ENCODE measurements around the gene LANCL3. TPM values are rescaled to one million over a fixed set of nuclear protein-coding genes. Genes with fewer than 3 reads are reported as not detected.
"Not testable (repeated sequence)": the region's sequence is repeated elsewhere in the genome, so short reads cannot be mapped to it uniquely, and the experiment has no call there.

Gene LANCL3
- total RNA-seq, 1 donor from 2014 or later: 0.75 TPM

DNA sequence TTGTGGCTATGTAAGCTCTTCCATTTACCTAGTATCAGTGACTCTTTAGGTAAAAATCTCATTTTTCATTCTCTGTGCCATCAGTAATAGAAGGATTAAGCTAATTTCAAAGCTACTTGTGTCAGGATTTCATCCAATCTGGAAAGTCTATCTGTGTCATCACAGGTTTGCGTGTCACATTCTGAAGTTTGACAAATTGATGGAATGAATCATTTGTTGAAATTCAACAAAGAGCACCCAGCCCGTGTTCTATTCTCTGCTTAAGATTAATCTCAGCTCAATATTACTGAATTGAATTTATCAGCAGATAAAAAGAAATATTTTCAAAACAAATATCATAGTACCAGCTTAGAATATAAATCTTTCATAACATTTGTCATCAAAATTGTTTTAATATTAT is 35.8 kb downstream of the LANCL3 start:
- intact Hi-C loops (cut with DNase I): no loop called here
- DNase-seq (ENCODE audit: low spot score): no peak

DNA sequence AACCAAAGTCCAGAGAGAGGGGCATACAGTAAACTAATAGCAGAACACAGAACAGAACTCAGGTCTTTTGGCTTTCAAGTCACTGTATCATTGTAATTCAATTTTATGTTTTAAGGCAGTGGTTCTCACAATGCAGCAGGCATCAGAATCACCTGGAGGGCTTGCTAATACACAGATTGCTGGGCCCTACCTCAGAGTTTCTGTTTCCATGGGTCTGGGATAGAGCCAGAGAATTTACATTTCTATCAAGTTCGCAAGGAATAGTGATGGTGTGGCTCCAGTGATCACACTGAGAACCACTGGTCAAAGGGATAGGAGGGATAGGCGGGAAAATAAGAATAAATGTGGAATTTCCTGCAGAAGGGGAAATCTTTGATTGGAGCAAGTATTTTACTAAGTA is 36.7 kb downstream of the LANCL3 start:
- no peak for DNase-seq (ENCODE audit: low spot score)
- intact Hi-C loops (cut with DNase I): no loop called here

DNA sequence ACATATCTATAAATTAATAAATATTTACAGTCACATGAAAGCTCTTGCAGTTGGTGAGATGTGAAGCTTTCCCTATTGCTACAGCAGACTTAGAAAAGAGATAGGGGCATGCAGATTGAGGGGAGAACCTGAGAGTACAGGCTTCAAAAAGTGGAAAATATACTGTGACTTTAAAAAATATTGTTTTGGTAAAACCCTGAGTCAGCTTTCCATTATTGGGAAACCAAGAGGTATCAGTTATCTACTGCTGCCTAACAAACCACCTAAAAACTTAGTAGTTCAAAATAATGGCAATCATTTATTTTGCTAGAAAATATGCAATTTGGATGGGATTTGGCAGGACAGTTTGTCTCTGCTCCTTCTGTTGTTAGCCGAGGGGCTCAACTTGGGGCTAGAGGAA is 38.3 kb downstream of the LANCL3 start:
- no peak for DNase-seq (ENCODE audit: low spot score)
- intact Hi-C loops (cut with DNase I): no loop called here

DNA sequence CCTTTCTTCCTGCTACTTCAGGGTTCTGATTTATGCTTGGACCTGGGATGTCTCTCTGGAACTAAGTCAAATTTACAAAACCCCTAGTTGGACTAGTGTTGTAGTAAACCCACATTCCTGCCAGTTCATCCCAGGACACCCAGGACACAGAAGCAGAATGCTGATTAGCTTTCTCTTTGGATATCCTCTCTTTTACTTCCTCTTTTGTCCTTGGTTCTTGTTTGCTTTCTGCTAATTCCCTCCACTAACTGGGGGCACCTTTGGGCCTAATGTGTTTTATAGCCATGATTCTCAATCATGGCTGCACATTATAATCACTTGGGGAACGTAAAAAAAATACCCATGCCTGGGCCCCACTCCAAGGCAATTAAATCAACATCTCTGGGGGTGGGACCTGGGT is 42.5 kb downstream of the LANCL3 start:
- DNase-seq (ENCODE audit: low spot score): no peak
- intact Hi-C loops (cut with DNase I): no loop called here

DNA sequence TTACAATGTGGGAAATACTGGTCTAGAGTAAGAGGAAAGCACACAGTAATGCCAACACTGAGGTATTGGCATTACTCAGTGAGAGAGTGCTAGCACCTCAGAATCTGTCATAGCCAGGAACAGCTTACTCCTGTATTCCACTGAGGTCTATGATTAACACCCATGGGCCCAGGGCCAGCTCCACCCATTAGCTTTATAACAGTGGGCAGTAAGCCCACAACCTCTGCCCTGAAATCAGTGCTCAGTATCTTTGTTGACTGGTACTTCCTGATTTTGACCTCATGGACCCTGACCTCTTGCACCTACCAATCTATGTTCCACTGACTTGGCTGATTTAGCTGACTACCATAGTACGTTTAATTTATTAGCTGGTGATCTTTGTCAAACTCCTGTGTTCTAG is 56.1 kb downstream of the LANCL3 start:
- no peak for DNase-seq (ENCODE audit: low spot score)
- intact Hi-C loops (cut with DNase I): no loop called here

DNA sequence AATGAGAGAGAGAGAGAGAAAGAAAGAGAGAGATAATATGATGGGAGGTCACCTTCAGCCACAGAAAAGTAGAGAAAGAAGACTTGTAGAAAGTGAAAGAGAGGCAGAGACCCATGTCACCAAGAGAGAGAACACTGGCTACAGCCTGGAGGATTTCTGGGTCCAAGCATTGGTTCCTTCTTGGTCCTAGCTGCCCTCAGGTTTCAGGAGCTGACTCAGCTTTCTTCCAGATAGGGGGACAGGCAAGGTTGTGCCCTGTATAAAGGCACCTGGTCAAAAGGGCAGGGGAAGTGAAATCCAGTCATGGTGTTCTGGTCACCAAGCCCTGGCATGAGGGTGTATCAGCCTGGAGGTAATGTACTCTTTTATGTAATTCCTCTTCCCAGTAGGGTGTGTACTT is 66.6 kb downstream of the LANCL3 start:
- DNase-seq (ENCODE audit: low spot score): no peak
- intact Hi-C loops (cut with DNase I): no loop called here

- intact Hi-C loops (cut with DNase I): no loop called here
- DNase-seq (ENCODE audit: low spot score): no peak
Measured at GRCh38 chrX:37640142-37640541, 68.7 kb downstream of the LANCL3 start.

GRCh38 chrX:37641859-37642258 is 70.4 kb downstream of the LANCL3 start:
- intact Hi-C loops (cut with DNase I): no loop called here
- DNase-seq (ENCODE audit: low spot score): no peak

DNA sequence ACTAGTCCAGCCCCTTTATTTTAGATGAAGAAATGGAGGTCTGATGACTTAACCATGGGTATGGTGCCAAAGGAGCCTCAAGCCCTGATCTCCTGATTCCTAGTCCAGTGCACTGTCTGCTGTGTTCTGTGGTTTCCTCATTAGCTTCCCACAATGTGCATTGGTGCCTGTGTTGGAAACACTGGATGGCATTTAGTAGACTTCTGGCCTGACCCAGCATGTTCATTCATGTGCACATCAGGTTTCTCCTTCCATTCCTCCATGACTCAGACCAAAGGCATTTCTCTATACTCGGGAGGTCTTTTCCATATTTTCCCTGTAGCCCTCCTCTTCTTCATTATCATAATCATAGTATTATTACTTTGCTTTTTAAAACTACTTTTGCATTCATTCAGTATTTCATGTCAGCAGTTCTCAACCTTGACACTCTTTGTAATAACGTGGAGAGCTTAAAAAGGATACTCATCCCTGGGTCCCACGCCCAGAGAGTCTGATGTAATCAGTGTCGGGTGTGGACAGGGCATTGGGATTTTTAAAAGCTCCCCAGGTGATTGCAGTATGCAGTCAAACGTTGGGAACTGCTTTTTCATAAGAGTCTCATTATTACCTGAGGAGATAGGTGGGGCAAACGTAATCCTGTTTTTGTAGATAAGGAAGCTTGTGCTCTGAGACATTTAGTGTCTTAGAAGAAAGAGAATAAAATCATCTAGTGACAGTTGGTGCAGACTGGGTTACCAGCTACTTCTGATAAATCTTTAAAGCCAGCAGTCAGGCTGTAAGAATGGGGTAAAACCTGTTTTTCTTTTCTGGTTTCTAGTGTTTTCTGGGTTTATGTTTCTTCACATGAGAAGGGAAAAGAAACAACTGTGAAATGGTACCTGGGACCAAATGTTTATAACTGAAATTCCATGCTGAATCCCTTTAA is 73.2 kb downstream of the LANCL3 start:
- intact Hi-C loops (cut with DNase I): no loop called here
- DNase-seq (ENCODE audit: low spot score): no peak

- DNase-seq (ENCODE audit: low spot score): no peak
- intact Hi-C loops (cut with DNase I): no loop called here
Measured at GRCh38 chrX:37646254-37646653, 74.8 kb downstream of the LANCL3 start.

DNA sequence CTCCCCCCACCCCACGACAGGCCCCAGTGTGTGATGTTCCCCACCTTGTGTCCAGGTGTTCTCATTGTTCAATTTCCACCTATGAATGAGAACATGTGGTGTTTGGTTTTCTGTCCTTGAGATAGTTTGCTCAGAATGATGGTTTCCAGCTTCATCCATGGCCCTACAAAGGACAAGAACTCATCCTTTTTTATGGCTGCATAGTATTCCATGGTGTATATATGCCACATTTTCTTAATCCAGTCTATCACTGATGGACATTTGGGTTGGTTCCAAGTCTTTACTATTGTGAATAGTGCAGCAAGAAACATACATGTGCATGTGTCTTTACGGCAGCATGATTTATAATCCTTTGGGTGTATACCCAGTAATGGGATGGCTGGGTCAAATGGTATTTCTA is 79.4 kb downstream of the LANCL3 start:
- DNase-seq (ENCODE audit: low spot score); intact Hi-C loops (cut with DNase I): not testable (repeated sequence)

- DNase-seq (ENCODE audit: low spot score): no peak
- intact Hi-C loops (cut with DNase I): no loop called here
Measured at GRCh38 chrX:37651921-37652452, 80.5 kb downstream of the LANCL3 start.

GRCh38 chrX:37652589-37653231 is 81.2 kb downstream of the LANCL3 start:
- intact Hi-C loops (cut with DNase I): no loop called here
- DNase-seq (ENCODE audit: low spot score): no peak

GRCh38 chrX:37653397-37654085 is 82.1 kb downstream of the LANCL3 start:
- intact Hi-C loops (cut with DNase I): no loop called here

GRCh38 chrX:37658343-37659030 is 87.0 kb downstream of the LANCL3 start:
- intact Hi-C loops (cut with DNase I): no loop called here
- no peak for DNase-seq (ENCODE audit: low spot score)

More at GRCh38 chrX:37653397-37654085, 82.1 kb downstream of the LANCL3 start:
- no peak for DNase-seq (ENCODE audit: low spot score)

DNA sequence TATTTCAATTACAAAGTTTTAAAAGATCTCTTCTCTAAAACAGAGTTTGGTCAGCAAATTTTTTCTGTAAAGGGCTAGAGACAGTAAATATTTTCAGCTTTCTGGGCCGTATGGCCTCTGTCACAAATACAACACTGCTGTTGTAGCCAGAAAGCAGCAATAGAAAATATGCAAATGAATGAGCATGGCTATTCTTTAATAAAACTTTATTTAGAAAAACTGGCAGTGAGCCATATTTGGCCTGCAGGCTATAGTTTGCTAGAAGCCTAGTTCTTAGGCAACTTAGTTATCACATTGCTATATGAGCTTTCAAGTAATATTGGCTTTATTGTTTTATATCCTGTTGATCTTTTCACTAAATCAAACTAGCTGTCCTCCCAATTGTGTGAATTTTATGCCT is 87.6 kb downstream of the LANCL3 start:
- DNase-seq (ENCODE audit: low spot score): no peak
- intact Hi-C loops (cut with DNase I): no loop called here

DNA sequence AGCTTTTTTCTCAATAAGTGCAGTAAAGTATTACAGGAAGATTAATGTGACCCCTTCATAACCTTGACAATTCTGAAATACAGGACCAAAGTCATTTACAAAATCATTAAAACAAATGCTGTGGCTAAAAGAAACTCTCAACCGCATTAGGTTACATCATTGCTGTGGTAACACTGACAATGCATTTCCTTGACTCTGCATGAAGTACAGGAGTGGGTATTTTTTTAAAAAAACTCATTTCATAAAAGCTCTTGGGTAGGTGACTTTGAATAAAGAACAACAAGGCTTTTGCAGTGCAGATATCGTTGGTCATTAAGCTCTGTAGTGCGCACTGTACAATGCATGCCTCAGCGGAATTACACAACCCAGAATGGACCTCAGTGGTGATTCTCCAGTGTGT is 90.7 kb downstream of the LANCL3 start:
- intact Hi-C loops (cut with DNase I): no loop called here
- no peak for DNase-seq (ENCODE audit: low spot score)

DNA sequence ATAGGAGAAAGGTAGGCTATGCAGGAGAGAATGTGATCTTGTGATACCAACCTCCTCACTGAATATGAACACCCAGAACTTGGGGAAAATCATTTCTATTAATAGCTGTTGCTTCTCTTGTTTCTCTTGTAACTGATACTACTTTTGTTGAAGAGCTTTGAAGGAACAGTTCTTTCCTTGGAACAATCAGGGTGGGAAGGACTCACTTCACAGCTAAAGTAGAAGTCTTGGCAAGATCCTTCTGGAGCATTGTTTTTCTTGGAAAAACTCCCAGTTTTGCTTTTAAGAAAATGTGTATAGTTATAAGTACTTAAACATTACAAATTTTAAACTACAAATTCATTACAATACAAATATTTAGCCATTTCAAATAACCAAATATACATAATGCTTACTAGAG is 95.1 kb downstream of the LANCL3 start:
- no peak for DNase-seq (ENCODE audit: low spot score)
- intact Hi-C loops (cut with DNase I): no loop called here

DNA sequence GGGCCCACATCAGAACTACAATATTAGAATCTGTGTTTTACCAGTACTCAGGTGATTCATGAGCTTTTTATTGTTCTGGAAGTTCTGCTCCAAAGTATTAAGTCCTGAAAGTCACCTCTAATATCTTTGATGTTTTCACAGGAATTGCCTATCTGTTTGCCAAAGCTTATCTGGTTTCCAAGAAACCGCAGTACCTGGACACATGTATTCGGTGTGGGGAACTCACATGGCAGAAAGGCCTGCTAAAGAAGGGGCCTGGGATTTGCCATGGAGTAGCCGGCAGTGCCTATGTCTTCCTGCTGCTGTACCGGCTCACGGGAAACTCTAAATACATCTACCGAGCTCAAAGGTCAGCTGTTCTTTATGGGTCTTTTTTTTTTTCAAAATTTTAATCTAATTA is 95.7 kb downstream of the LANCL3 start:
- DNase-seq (ENCODE audit: low spot score): no peak
- intact Hi-C loops (cut with DNase I): no loop called here

DNA sequence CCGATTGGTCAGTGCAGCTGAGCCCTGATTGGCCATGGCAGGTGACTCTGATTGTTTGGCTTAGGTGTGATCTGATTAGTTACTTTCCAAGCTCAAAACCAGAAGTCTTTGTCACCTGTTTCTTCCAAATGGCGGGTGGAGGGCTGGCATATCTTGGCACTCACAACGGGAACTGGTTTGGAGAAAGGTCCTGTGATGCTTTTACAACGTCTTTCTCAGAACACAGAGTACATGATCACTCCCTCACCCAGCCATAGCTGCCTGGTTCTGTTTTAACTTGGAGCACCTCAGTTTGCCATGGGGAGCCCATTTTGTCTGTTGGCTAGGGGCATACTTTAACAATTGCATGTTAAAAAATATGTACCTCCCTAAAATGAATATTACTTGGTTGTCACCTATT is 101.1 kb downstream of the LANCL3 start:
- no peak for DNase-seq (ENCODE audit: low spot score)
- intact Hi-C loops (cut with DNase I): no loop called here

All from cardiac septum (tissue), 1 donor.